Endothelial cell of umbilical vein (primary cell): ENCODE data around the gene SSPN. TPM values are rescaled to one million over a fixed set of nuclear protein-coding genes. Genes with fewer than 3 reads are reported as not detected.

ENCODE experiments used
- BruUV-seq: library from RNA; stranded (reverse); fragments of 400-500 nt; replicated peaks from 2 replicates; lab custom pipeline; 2021; lab: Mats Ljungman, UMichigan
- CTCF ChIA-PET: fragments of 300-600, 350-600 bp; sonication (Branson Sonifier 250); formaldehyde crosslinking; loops from one replicate; lab custom pipeline; 2021; ENCODE audit warnings: antibody characterized with exemption, inconsistent platforms; lab: Charles Lee
- POLR2A ChIA-PET: fragments of 300-600, 350-600 bp; sonication (Branson Sonifier 250); formaldehyde crosslinking; loops from one replicate; lab custom pipeline; 2021; ENCODE audit warnings: antibody characterized with exemption, inconsistent platforms; lab: Charles Lee
- DNase-seq: peaks from one replicate; pipeline ENCODE4 v3.0.0-alpha.2; 2011; ENCODE audit warnings: low read depth, low spot score
- FAIRE-seq: peaks from 2 replicates; lab custom pipeline; 2011; peaks lifted over from hg19 to GRCh38; lab: Jason Lieb, UNC
- H2AFZ ChIP-seq: 2 replicates; pipeline ENCODE4 v1.6.0; 2012; ENCODE audit warnings: low read depth, low read length, control low read depth, inconsistent platforms
- H3K27ac ChIP-seq: 2 replicates; pipeline ENCODE4 v1.5.1; 2011; ENCODE audit warnings: low read depth, mild to moderate bottlenecking, control low read depth, low read length, moderate library complexity; ENCODE audit not compliant: insufficient read depth
- H3K27me3 ChIP-seq, 2 experiments: 2 replicates each; pipeline versions ENCODE4 v1.6.0 to v1.6.1; 2011; ENCODE audit warnings: low read length in 2 of 2, mixed read lengths in 1 of 2; ENCODE audit not compliant: control insufficient read depth in 2 of 2, insufficient read depth in 2 of 2
- H3K36me3 ChIP-seq, 2 experiments: 2 replicates in 1 of 2; 3 replicates in 1 of 2; pipeline ENCODE4 v1.5.1; 2011; ENCODE audit warnings: low read length in 2 of 2, mild to moderate bottlenecking in 1 of 2, moderate library complexity in 1 of 2; ENCODE audit not compliant: control insufficient read depth in 2 of 2, insufficient read depth in 2 of 2; ENCODE audit errors: extremely low read depth in 1 of 2
- H3K4me1 ChIP-seq: 3 replicates; pipeline ENCODE4 v1.5.1; 2011; ENCODE audit warnings: mild to moderate bottlenecking, low read length; ENCODE audit not compliant: control insufficient read depth, insufficient read depth; ENCODE audit errors: extremely low read depth
- H3K4me2 ChIP-seq: 2 replicates; pipeline ENCODE4 v1.6.1; 2011; ENCODE audit warnings: low read length, control low read depth, mixed read lengths; ENCODE audit not compliant: insufficient read depth
- H3K4me3 ChIP-seq, 3 experiments: fragments of 200-600 bp in 1 of 3; sonication (generic), shearing (Covaris generic) in 1 of 3; replicated peaks in 1 of 3; 2 replicates each; pipeline ENCODE4 v1.5.1; 2011 to 2016; ENCODE audit warnings: control low read depth in 3 of 3, low read length in 3 of 3, mild to moderate bottlenecking in 2 of 3, inconsistent platforms in 1 of 3, low read depth in 1 of 3, moderate library complexity in 1 of 3; ENCODE audit not compliant: insufficient read depth in 1 of 3
- H3K79me2 ChIP-seq: 2 replicates; pipeline ENCODE4 v1.6.0; 2012; ENCODE audit warnings: low read length, inconsistent platforms; ENCODE audit not compliant: control insufficient read depth, insufficient read depth
- H3K9ac ChIP-seq: replicated peaks from 2 replicates; pipeline ENCODE3; 2011; ENCODE audit warnings: low read length, control low read depth; ENCODE audit not compliant: insufficient read depth; ENCODE audit errors: extremely low read depth
- H3K9me1 ChIP-seq: replicated peaks from 3 replicates; pipeline ENCODE4 v1.6.0; 2011; ENCODE audit warnings: mild to moderate bottlenecking, low read length; ENCODE audit not compliant: control insufficient read depth, insufficient read depth; ENCODE audit errors: extremely low read depth
- H3K9me3 ChIP-seq: replicated peaks from 2 replicates; pipeline ENCODE4 v1.5.1; 2012; ENCODE audit warnings: low read length, inconsistent platforms; ENCODE audit not compliant: control insufficient read depth, insufficient read depth
- H4K20me1 ChIP-seq: replicated peaks from 2 replicates; pipeline ENCODE3; 2011; ENCODE audit warnings: mild to moderate bottlenecking, low read length; ENCODE audit not compliant: control insufficient read depth, insufficient read depth; ENCODE audit errors: extremely low read depth
- CTCF ChIP-seq, 2 donors: IDR thresholded peaks; 1 replicate in 1 of 2; 2 replicates in 1 of 2; pipeline ENCODE4 v1.5.1; 2011; ENCODE audit warnings: low read length in 2 of 2, mild to moderate bottlenecking in 2 of 2, moderate library complexity in 2 of 2, control low read depth in 1 of 2, inconsistent platforms in 1 of 2, low read depth in 1 of 2; ENCODE audit not compliant: insufficient read depth in 1 of 2; ENCODE audit errors: extremely low read depth in 1 of 2
- EZH2 ChIP-seq: IDR thresholded peaks from 2 replicates; pipeline ENCODE4 v1.6.1; 2012; ENCODE audit warnings: borderline replicate concordance, low read depth, mild to moderate bottlenecking, moderate library complexity, low read length, inconsistent platforms; ENCODE audit not compliant: severe bottlenecking
- FOS ChIP-seq: IDR thresholded peaks from 2 replicates; pipeline ENCODE4 v1.6.1; 2011; ENCODE audit warnings: mild to moderate bottlenecking, low read length, moderate library complexity, borderline replicate concordance; ENCODE audit not compliant: insufficient read depth
- GATA2 ChIP-seq: IDR thresholded peaks from 2 replicates; pipeline ENCODE4 v1.7.0; 2011; ENCODE audit warnings: low read depth, mild to moderate bottlenecking, moderate library complexity, mixed read lengths, low read length; ENCODE audit not compliant: insufficient read length, insufficient read depth
- JUN ChIP-seq: IDR thresholded peaks from 2 replicates; pipeline ENCODE4 v1.6.1; 2011; ENCODE audit warnings: borderline replicate concordance, low read depth; ENCODE audit not compliant: insufficient read length, insufficient read depth
- MAX ChIP-seq: IDR thresholded peaks from 2 replicates; pipeline ENCODE4 v1.6.1; 2011; ENCODE audit not compliant: insufficient read depth, insufficient read length
- MYC ChIP-seq: IDR thresholded peaks from one replicate; pipeline ENCODE4 v1.6.1; 2011; ENCODE audit warnings: mild to moderate bottlenecking, low read depth, low read length
- POLR2A ChIP-seq: IDR thresholded peaks from 2 replicates; pipeline ENCODE4 v1.6.1; 2012; ENCODE audit warnings: low read depth, mild to moderate bottlenecking, control low read depth, low read length
- POLR2AphosphoS5 ChIP-seq: IDR thresholded peaks from 2 replicates; pipeline ENCODE4 v1.6.1; 2012; ENCODE audit warnings: low read depth, mild to moderate bottlenecking, control low read depth, low read length, moderate library complexity; ENCODE audit not compliant: insufficient read depth
- dilution Hi-C: fragments of 300-500 bp; cut with MboI; formaldehyde crosslinking; loops from one replicate; pipeline ENCODE4 v1.15.0; 2019; ENCODE audit warnings: low sequenced_read_pairs; ENCODE audit not compliant: extremely low pct_ligation_motif_present
- intact Hi-C: fragments of 100-400 bp; cut with micrococcal nuclease; formaldehyde crosslinking; loops from one replicate; pipeline ENCODE4 v1.10.0; 2022
- polyA plus RNA-seq, 4 experiments: library from polyadenylated mRNA; depleted of rRNA in 3 of 4; stranded (reverse) in 3 of 4; unstranded in 1 of 4; fragments of >200 nt; gene quantifications; 2 replicates each; pipeline versions ENCODE4 v1.2.1 to v1.2.3, GENCODE V29; 2011 to 2012; ENCODE audit warnings: missing spikeins in 1 of 4
- total RNA-seq: library from RNA; stranded (reverse); gene quantifications from 2 replicates; pipeline ENCODE4 v1.2.3, GENCODE V29; 2021

The SSPN gene
- total and polyA plus RNA-seq, 2 donors (not counting 3 experiments of a cell fraction or from before 2014, with no cell fraction given), result 1.3 to 2.1 TPM

- no peaks in the 10 kb centered on the region for H3K9me1 ChIP-seq
- DNase-seq (no peak), FAIRE-seq (no peak)
- no peaks in the 10 kb centered on the region for H3K4me1 ChIP-seq
- no peaks in the 10 kb centered on the region for H3K79me2 ChIP-seq
- no peaks in the 10 kb centered on the region for H3K36me3 ChIP-seq
- H2AFZ ChIP-seq, result no peak overlapping the region
- H3K9me3 ChIP-seq, result no peaks in the 10 kb centered on the region
- no peak for TF ChIP-seq MYC
- no peak for TF ChIP-seq CTCF (IDR thresholded peaks at IDR 0.05; ENCODE audit: extremely low read depth in 1 of 2, insufficient read depth in 1 of 2, low read depth in 1 of 2, low read length in 2 of 2)
- TF ChIP-seq JUN, result no peak
- no peak for TF ChIP-seq POLR2A
- TF ChIP-seq GATA2, result no peak
- TF ChIP-seq POLR2AphosphoS5, result no peak
- TF ChIP-seq MAX, result no peak
- TF ChIP-seq FOS, result no peak
- TF ChIP-seq EZH2, result no peak
- H3K4me2 ChIP-seq, result no peak overlapping the region
- no TSS peak for BruUV-seq
- intact Hi-C loops (no loop called here), dilution Hi-C loops (no loop called here)
- ChIA-PET CTCF (no interaction called here), POLR2A (no interaction called here)
- H3K27ac ChIP-seq, result no peak overlapping the region
- H4K20me1 ChIP-seq, result no peaks in the 10 kb centered on the region
- no peak overlapping the region for H3K4me3 ChIP-seq
- H3K27me3 ChIP-seq, result peaks cover 6 to 9% of the 10 kb centered on the region in 2 experiments
- H3K9ac ChIP-seq, result no peak overlapping the region
These were observed 18.7 kb downstream of the SSPN start for GRCh38 chr12:26214121-26214520.
